NCI-H82 (cell line): ENCODE results near the gene CDKN1A.

Source experiments
- DNase-seq: peaks from one replicate; lab custom pipeline; 2025; lab: John Stamatoyannopoulos, UW

Gene CDKN1A

DNA sequence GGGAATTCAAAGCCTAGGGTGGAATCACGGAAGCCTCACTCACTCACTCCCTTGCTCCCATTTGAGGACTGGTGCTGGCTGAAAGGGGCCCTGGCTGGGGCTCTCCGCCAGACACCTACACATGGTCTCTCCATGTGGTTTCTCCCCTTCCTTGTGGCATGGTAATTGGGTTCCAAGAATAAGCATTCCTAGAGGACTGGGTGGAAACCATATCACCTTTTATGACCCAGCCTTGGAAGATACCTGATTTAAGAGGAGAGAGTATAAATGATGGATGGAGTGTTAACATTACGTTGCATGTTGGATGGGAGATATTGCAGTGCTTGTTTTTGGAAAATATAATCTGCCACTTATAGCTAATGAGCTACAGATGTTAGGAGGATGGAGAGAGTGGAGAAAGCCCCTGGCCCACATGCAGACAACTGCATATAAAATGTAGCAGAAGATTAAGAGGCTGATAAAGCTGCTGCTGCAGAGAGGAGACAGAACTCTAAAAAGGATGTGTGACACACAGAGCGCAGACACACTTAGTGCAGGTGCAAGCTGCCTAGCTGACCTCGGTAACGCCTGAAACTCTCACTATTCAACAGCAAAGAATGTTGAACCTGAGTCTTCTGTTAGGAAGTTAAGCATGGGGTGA, 23.3 kb upstream of the CDKN1A start:
- no peak for DNase-seq

DNA sequence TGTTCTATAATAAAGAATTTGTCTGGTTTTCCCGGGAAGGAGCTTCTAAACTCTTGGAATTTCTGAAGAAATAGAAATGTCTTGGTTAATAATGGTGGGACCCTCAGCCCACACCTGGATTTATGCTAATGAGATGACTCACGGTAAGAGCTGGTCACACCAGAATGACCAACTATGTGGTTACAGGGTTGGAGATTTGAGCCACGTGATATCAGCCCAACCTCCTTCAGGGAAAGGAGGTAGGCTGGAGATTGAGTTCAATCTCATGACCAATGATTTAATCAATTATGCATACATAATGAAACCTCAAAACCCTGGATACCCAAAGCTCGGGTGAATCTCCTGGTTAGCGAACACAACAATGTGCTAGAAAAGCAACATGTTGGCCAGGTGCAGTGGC, 22.1 kb upstream of the CDKN1A start:
- DNase-seq, result no peak

DNA sequence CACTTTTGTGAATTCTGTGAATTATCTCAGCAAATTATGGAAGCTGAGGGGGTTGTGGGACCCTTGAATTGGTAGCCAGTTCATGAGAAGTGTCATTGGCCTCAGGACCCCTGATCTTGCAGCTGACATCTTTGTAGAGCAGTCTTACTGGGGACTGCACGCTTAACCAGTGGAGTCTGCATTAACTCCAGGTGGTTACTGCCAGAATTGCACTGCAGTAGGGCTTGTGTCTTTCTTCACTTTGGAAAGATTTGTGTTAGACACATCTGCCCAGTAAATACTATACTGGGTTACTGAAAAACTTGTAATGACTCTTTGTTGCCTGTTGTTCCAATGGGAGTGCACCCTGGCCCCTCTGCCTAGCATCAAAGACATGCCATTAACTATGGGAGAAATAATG, 21.2 kb upstream of the CDKN1A start:
- no peak for DNase-seq

- DNase-seq, result no peak
Measured at GRCh38 chr6:36657942-36658544, 20.5 kb upstream of the CDKN1A start.

GRCh38 chr6:36659271-36659670, 19.2 kb upstream of the CDKN1A start:
- no peak for DNase-seq

DNA sequence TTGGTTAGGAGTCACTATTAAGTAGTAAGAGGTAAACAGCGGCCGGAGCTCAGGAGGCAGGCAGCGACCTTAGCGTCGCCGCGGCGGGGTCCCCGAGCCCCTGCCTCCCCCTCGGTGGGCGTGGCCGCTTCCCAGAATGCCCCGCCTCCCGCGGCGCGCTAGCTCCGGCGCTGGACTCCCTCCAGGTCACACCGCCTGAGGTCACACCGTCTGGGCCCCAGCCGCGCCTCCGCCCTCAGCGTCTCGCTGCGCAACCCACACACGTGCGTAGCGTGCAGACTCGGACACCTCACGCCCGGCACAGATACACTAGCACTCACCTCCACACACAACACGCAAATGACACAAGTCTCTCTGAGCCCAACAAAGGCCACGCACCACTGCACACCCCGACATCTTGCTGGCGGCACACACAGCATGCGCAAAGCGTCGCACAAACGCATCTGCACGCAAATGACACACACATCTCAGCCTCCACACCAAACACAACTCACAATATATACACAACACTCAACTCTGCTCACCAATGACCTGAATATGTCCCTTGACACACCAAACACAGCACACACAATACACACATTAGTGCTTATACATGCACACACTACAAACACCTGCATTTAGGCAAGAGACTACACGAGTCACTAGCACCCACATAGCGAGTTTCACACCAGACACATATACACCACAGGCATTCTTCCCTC, 17.6 kb upstream of the CDKN1A start:
- DNase-seq, result no peak

- DNase-seq, result no peak
Measured at GRCh38 chr6:36662380-36662779, 16.1 kb upstream of the CDKN1A start.

GRCh38 chr6:36662827-36663256, 15.7 kb upstream of the CDKN1A start:
- no peak for DNase-seq

DNA sequence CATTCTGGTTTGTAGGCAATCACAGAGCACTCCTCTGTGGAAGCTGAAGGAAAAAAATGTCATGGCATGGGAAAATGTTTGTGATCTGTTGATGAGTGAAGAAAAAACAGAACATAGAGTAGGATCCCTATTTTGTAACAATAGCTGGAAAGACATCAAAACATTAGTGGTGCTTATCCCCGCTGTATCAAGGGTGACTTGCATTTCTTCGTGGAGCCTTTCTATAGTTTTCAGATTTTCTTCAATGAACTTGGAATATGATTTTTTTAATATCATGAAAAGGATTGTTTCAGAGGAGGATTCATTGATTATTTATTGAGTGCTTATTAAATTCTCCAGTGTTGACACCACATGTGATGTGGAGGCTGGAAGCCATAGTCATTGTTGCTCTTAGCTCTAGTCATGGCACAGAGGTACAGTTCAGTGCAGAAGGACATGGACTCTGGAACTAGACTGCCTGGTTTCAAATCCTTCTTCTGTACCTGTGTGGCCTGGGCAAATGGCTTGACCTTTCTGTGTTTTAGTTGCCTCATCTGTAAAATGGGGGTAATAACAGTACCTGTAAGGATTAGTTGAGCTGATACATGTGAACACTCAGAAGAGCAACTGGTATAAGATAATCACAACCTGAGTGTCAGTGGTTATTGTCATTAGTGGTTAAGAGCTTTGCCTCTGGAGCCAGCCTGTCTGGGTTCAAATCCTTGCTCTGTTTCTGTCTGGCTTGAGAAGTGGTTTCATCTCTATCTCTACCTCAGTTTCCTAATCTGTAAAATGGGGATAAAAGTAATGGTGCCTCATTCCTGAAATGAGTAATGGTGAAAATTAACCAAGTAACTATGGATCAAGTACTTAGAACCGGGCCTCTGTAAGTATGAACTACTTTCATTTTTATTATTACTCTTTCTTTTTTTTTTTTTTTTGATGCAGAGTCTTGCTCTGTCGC, 14.7 kb upstream of the CDKN1A start:
- no peak for DNase-seq

DNA sequence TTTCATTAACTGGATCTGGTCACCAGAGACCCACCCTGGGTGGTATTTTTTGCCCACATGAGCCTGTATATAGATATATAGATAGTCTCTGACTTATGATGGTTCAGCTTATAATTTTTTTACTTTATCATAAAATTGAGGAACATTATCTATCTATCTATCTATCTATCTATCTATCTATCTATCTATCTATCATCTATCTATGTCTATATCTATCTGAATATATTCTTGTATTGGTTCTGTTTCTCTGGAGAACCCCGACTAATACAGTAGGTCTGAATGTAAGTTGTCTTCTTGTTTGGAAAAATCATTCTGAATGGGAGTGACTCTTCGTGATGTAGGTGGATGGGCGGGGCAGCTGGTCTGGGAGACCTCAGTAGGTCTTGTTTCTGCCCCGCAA, 13.3 kb upstream of the CDKN1A start:
- no peak for DNase-seq

DNA sequence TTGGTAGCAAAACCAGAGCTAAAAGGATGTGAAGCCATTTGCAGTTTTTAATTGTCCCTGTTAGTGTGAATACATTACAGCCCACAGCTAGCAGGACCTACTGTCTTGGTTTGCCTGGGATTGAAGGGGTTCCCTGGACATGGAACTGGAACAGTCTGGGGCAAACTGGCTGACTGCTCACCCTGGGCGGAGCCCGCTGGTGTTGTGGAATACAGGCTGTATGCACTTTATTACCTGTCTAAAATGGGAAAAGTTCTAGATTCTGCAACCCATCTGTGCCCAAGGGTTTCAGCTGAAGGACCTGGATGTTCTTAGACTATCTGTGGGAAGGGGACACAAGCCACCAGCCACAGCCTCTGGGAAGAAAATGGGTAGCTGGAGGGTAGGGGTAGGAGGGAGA, 12.2 kb upstream of the CDKN1A start:
- DNase-seq, result no peak

DNA sequence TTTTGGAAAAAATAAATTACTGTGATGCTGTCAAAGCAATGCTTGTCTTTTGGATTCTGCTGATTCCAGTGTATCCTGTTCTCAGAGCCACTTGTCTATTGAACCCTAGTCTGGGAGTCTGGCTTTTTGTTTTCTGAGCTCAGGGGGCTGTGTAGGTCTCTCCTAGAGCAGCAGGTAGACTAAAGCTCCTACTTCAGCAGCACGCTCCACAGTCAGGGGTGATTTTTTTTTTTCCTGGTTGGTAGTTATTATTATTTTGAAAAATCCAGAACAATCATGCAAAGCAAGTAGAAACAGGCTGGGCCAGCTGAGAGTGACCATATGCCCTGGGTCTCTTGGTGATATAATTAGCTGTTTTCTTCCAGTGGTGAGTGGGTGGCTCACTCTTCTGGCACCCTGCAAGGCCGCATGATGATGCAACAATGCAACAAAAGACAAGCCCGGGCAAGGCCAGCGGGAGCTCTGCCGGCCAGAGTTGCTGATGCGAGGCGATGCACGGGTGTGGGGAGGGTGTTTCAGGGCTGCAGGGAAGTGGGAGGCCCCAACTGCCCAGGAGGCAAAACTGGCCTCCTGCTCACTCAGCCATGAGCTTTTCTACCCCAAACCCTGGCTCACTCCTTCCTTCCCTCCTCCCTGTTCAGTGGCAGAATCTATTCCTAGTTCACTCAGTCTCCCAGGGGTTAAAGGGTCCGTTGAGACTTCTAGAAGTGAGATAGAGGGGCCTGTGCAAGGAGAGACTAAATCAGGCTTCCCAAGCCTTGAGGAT, 11.5 kb upstream of the CDKN1A start:
- no peak for DNase-seq

- DNase-seq, result no peak
Measured at GRCh38 chr6:36668591-36668990, 9.9 kb upstream of the CDKN1A start.

DNA sequence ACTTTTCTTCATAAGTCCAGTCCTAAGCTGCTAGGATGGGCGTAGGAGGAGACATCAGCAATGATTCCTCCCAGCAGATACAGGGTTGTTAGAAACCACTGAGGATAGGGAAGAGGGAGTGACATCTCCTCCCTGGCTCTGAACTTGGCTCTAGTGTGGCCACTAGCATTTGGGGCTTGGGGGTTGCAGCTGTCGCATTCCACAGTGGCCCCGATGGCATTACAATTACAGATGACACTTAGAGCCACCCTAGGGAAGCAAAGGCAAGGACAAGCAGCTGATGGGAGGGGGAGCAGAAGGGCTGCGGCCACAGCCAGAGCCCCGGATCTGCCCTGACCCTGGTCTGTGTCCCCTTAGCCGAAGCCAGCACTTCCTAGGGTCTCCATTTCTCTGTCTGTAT, 9.5 kb upstream of the CDKN1A start:
- DNase-seq, result no peak

DNA sequence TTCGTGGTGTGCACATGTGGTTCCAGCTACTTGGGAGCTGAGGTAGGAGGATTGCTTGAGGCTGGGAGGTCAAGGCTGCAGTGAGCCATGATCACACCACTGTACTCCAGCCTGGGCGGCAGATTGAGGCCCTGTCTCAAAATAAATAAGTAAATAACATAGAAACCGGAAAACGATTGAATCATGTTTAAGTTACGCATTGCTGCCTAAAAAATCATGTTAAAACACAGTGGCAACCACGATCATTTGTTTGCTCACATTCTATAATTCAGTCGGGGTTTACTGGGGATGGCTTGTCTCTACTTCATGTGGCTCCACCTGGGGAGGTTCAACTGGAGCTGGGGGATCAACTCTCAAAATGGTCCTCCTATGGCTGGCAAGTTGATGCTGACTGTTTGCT, 8.2 kb upstream of the CDKN1A start:
- no peak for DNase-seq

- DNase-seq, result no peak
Measured at GRCh38 chr6:36671687-36672375, 6.7 kb upstream of the CDKN1A start.

DNA sequence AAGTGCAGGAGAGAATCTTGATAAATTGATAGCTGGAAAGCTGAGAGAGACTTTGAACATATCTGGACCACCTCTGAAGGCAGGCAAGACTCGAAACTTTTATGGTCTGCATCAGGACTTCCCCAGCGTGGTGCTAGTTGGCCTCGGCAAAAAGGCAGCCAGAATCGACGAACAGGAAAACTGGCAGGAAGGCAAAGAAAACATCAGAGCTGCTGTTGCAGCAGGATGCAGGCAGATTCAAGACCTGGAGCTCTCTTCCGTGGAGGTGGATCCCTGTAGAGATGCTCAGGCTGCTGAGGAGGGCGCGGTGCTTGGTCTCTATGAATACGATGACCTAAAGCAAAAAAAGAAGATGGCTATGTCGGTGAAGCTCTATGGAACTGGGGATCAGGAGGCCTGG, 4.6 kb upstream of the CDKN1A start:
- DNase-seq, result no peak

DNA sequence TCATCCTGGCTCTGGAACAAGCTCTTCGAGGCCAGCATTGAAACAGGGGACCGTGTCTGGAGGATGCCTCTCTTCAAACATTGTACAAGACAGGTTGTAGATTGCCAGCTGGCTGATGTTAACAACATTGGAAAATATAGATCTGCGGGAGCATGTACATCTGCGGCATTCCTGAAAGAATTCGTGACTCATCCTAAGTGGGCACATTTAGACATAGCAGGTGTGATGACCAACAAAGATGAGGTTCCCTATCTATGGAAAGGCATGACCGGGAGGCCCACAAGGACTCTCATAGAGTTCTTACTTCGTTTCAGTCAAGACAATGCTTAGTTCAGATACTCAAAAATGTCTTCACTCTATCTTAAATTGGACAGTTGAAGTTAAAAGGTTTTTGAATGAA, 3.6 kb upstream of the CDKN1A start:
- no peak for DNase-seq

DNA sequence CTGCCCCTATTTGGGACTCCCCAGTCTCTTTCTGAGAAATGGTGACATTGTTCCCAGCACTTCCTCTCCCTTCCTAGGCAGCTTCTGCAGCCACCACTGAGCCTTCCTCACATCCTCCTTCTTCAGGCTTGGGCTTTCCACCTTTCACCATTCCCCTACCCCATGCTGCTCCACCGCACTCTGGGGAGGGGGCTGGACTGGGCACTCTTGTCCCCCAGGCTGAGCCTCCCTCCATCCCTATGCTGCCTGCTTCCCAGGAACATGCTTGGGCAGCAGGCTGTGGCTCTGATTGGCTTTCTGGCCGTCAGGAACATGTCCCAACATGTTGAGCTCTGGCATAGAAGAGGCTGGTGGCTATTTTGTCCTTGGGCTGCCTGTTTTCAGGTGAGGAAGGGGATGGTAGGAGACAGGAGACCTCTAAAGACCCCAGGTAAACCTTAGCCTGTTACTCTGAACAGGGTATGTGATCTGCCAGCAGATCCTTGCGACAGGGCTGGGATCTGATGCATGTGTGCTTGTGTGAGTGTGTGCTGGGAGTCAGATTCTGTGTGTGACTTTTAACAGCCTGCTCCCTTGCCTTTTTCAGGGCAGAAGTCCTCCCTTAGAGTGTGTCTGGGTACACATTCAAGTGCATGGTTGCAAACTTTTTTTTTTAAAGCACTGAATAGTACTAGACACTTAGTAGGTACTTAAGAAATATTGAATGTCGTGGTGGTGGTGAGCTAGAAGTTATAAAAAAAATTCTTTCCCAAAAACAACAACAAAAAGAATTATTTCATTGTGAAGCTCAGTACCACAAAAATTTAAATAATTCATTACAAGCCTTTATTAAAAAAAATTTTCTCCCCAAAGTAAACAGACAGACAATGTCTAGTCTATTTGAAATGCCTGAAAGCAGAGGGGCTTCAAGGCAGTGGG, 2.1 kb upstream of the CDKN1A start:
- no peak for DNase-seq
